ENCODE results near the gene NETO1. TPM values are rescaled to one million over a fixed set of nuclear protein-coding genes. Genes with fewer than 3 reads are reported as not detected.

The NETO1 gene
- total RNA-seq, 1 experiment from 2014 or later: 5.9 TPM

- no peak overlapping the region for H2AFZ ChIP-seq (ENCODE audit: low read length)
- H3K23ac ChIP-seq (ENCODE audit: insufficient read length, low read depth, low read length): no peak overlapping the region
- no peaks in the 10 kb centered on the region for H3K4me1 Mint-ChIP-seq
- H3K9ac ChIP-seq (ENCODE audit: extremely low read depth, insufficient read length, low read length): no peak overlapping the region
- no peak overlapping the region for H3K4ac ChIP-seq (ENCODE audit: low read depth, low read length)
- no peaks in the 10 kb centered on the region for H3K23me2 ChIP-seq (ENCODE audit: insufficient read length, low read depth, low read length, poor library complexity, severe bottlenecking)
- no peak overlapping the region for H2AK5ac ChIP-seq (ENCODE audit: insufficient read length, low read length)
- no peak overlapping the region for H3K27ac ChIP-seq (ENCODE audit: insufficient read length, low read depth, low read length)
- no peak overlapping the region for H3K18ac ChIP-seq (ENCODE audit: insufficient read length, low read depth, low read length)
- H3K36me3 Mint-ChIP-seq (ENCODE audit: insufficient read depth in 1 of 3, low read depth in 3 of 3): no peaks in the 10 kb centered on the region
- no peaks in the 10 kb centered on the region for H3K9me3 Mint-ChIP-seq
- H4K5ac ChIP-seq (ENCODE audit: insufficient read length, low read depth, low read length): no peak overlapping the region
- no peaks in the 10 kb centered on the region for H3K79me2 ChIP-seq (ENCODE audit: insufficient read depth, low read length)
- no CpG with 5 or more reads among the region's 2 CpGs for WGBS (ENCODE audit: extremely low coverage, insufficient read length, low lambda C conversion rate)
- H2BK15ac ChIP-seq (ENCODE audit: low read depth, low read length): no peak overlapping the region
- H2BK120ac ChIP-seq (ENCODE audit: low read depth, low read length, poor library complexity, severe bottlenecking): no peak overlapping the region
- no peak overlapping the region for H3T11ph ChIP-seq (ENCODE audit: low read length)
- H3K14ac ChIP-seq (ENCODE audit: insufficient read depth, low read length): no peak overlapping the region
- no peak overlapping the region for H3K56ac ChIP-seq (ENCODE audit: insufficient read length, low read depth, low read length)
- H3K4me2 ChIP-seq (ENCODE audit: insufficient read depth, insufficient read length, low read length): no peak overlapping the region
- H3K4me1 ChIP-seq (ENCODE audit: insufficient read depth, low read length): no peaks in the 10 kb centered on the region
- no peak overlapping the region for H4K8ac ChIP-seq (replicated peaks; ENCODE audit: insufficient read length, low read depth, low read length)
- DNase-seq: no peak
- H3K27me3 Mint-ChIP-seq (ENCODE audit: low read depth): no peaks in the 10 kb centered on the region; the same call in 1 of the 2 replicates
- no peak overlapping the region for H3K27ac Mint-ChIP-seq
- no peak overlapping the region for H4K91ac ChIP-seq (ENCODE audit: insufficient read length, low read depth, low read length)
- no peaks in the 10 kb centered on the region for H3K9me3 ChIP-seq (ENCODE audit: control insufficient read depth, low read depth, low read length)
- TF ChIP-seq, protein P1, sequence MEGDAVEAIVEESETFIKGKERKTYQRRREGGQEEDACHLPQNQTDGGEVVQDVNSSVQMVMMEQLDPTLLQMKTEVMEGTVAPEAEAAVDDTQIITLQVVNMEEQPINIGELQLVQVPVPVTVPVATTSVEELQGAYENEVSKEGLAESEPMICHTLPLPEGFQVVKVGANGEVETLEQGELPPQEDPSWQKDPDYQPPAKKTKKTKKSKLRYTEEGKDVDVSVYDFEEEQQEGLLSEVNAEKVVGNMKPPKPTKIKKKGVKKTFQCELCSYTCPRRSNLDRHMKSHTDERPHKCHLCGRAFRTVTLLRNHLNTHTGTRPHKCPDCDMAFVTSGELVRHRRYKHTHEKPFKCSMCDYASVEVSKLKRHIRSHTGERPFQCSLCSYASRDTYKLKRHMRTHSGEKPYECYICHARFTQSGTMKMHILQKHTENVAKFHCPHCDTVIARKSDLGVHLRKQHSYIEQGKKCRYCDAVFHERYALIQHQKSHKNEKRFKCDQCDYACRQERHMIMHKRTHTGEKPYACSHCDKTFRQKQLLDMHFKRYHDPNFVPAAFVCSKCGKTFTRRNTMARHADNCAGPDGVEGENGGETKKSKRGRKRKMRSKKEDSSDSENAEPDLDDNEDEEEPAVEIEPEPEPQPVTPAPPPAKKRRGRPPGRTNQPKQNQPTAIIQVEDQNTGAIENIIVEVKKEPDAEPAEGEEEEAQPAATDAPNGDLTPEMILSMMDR (conservative IDR thresholded peaks at IDR 0.05): no peak
- H3K79me1 ChIP-seq (ENCODE audit: insufficient read depth, low read depth, low read length, poor library complexity, severe bottlenecking): no peaks in the 10 kb centered on the region
- no peak overlapping the region for H2BK5ac ChIP-seq (ENCODE audit: insufficient read length, low read length)
- H3K4me3 Mint-ChIP-seq: no peak overlapping the region
- H4K20me1 ChIP-seq (ENCODE audit: control insufficient read depth, insufficient read depth, insufficient read length): no peaks in the 10 kb centered on the region
- no peak overlapping the region for H2BK12ac ChIP-seq (ENCODE audit: insufficient read length, low read depth, low read length)
- no peaks in the 10 kb centered on the region for H3K27me3 ChIP-seq (ENCODE audit: insufficient read depth, low read length)
- H2BK20ac ChIP-seq (ENCODE audit: low read depth, low read length, poor library complexity, severe bottlenecking): no peak overlapping the region
Observed at GRCh38 chr18:72895548-72895947, 27.8 kb upstream of the NETO1 start.
